Mesenchymal stem cell (in vitro differentiated cells and primary cell): ENCODE results near the gene DPP6.

Source experiments
- DNase-seq: peaks from one replicate; pipeline ENCODE4 v3.0.0-alpha.2; 2013
- H2AFZ ChIP-seq: one replicate; pipeline ENCODE4 v1.6.1; 2013; ENCODE audit warnings: low read depth, mild to moderate bottlenecking, control low read depth, inconsistent platforms, low read length, moderate library complexity
- H2AK5ac ChIP-seq: 2 replicates; pipeline ENCODE4 v1.6.1; 2013; ENCODE audit warnings: low read length, moderate library complexity, mild to moderate bottlenecking, inconsistent platforms; ENCODE audit not compliant: severe bottlenecking
- H2BK120ac ChIP-seq: one replicate; pipeline ENCODE4 v1.6.1; 2013; ENCODE audit warnings: low read depth, mild to moderate bottlenecking, inconsistent platforms, low read length, moderate library complexity
- H2BK12ac ChIP-seq, 2 experiments: one replicate each; pipeline ENCODE4 v1.6.1; 2013; ENCODE audit warnings: inconsistent platforms in 2 of 2, low read length in 2 of 2, mild to moderate bottlenecking in 2 of 2, moderate library complexity in 2 of 2, control low read depth in 1 of 2
- H2BK15ac ChIP-seq: one replicate; pipeline ENCODE4 v1.6.1; 2013; ENCODE audit warnings: mild to moderate bottlenecking, low read depth, inconsistent platforms; ENCODE audit not compliant: poor library complexity, severe bottlenecking
- H2BK5ac ChIP-seq: 2 replicates; pipeline ENCODE4 v1.6.1; 2013; ENCODE audit warnings: low read depth, mild to moderate bottlenecking, low read length, control low read depth, inconsistent platforms; ENCODE audit not compliant: poor library complexity, severe bottlenecking
- H3K14ac ChIP-seq, 2 experiments: one replicate each; pipeline ENCODE4 v1.6.1; 2013; ENCODE audit warnings: inconsistent platforms in 2 of 2, low read length in 2 of 2, control low read depth in 1 of 2, mild to moderate bottlenecking in 1 of 2, moderate library complexity in 1 of 2
- H3K18ac ChIP-seq, 2 experiments: one replicate each; pipeline ENCODE4 v1.6.1; 2013; ENCODE audit warnings: inconsistent platforms in 2 of 2, low read length in 2 of 2, control low read depth in 1 of 2, low read depth in 1 of 2, mild to moderate bottlenecking in 1 of 2
- H3K23ac ChIP-seq, 2 experiments: one replicate each; pipeline ENCODE4 v1.6.1; 2013; ENCODE audit warnings: inconsistent platforms in 2 of 2, low read length in 2 of 2, mild to moderate bottlenecking in 2 of 2, moderate library complexity in 2 of 2, control low read depth in 1 of 2
- H3K27ac ChIP-seq: 2 replicates; pipeline ENCODE4 v1.5.1; 2013; ENCODE audit warnings: mild to moderate bottlenecking, moderate library complexity, low read length, control low read depth, inconsistent platforms; ENCODE audit not compliant: poor library complexity, severe bottlenecking
- H3K27me3 ChIP-seq, 2 experiments: 2 replicates each; pipeline versions ENCODE4 v1.6.1 to v1.7.0; 2013; ENCODE audit warnings: low read length in 2 of 2, mild to moderate bottlenecking in 2 of 2, moderate library complexity in 2 of 2, control low read depth in 1 of 2, inconsistent platforms in 1 of 2; ENCODE audit not compliant: control insufficient read depth in 1 of 2, insufficient read depth in 1 of 2
- H3K36me3 ChIP-seq, 2 experiments: 2 replicates each; pipeline versions ENCODE4 v1.6.1 to v1.7.0; 2013; ENCODE audit warnings: low read length in 2 of 2, control low read depth in 1 of 2, inconsistent platforms in 1 of 2, low read depth in 1 of 2, mild to moderate bottlenecking in 1 of 2; ENCODE audit not compliant: insufficient read depth in 2 of 2, control insufficient read depth in 1 of 2
- H3K4ac ChIP-seq, 2 experiments: one replicate each; pipeline ENCODE4 v1.6.1; 2013; ENCODE audit warnings: inconsistent platforms in 2 of 2, low read length in 2 of 2, mild to moderate bottlenecking in 2 of 2, moderate library complexity in 2 of 2, control low read depth in 1 of 2, low read depth in 1 of 2
- H3K4me1 ChIP-seq: 2 replicates; pipeline ENCODE4 v1.6.1; 2013; ENCODE audit warnings: low read depth, low read length, control low read depth; ENCODE audit not compliant: control insufficient read depth, insufficient read depth
- H3K4me2 ChIP-seq: 2 replicates; pipeline ENCODE4 v1.6.1; 2013; ENCODE audit warnings: low read length, mild to moderate bottlenecking, inconsistent platforms; ENCODE audit not compliant: poor library complexity, severe bottlenecking
- H3K4me3 ChIP-seq, 2 experiments: 2 replicates each; pipeline versions ENCODE4 v1.5.1 to v1.7.0; 2013; ENCODE audit warnings: low read length in 2 of 2, mild to moderate bottlenecking in 2 of 2, control low read depth in 1 of 2, low read depth in 1 of 2; ENCODE audit not compliant: insufficient read depth in 1 of 2
- H3K79me1 ChIP-seq: replicated peaks from 2 replicates; pipeline ENCODE4 v1.6.1; 2013; ENCODE audit warnings: mild to moderate bottlenecking, control low read depth, low read length, inconsistent platforms; ENCODE audit not compliant: poor library complexity, severe bottlenecking
- H3K9ac ChIP-seq: 2 replicates; pipeline ENCODE4 v1.7.0; 2013; ENCODE audit warnings: mild to moderate bottlenecking, low read length, moderate library complexity
- H3K9me3 ChIP-seq: 2 replicates; pipeline ENCODE4 v1.7.0; 2013; ENCODE audit warnings: mild to moderate bottlenecking, low read length; ENCODE audit not compliant: control insufficient read depth
- H4K8ac ChIP-seq: one replicate; pipeline ENCODE4 v1.6.1; 2013; ENCODE audit warnings: inconsistent platforms, mild to moderate bottlenecking, low read length, moderate library complexity
- H4K91ac ChIP-seq: one replicate; pipeline ENCODE4 v1.6.1; 2013; ENCODE audit warnings: mild to moderate bottlenecking, low read length, inconsistent platforms
- WGBS: methylation state at CpG from one replicate; pipeline ENCODE4 v1.1.7; 2013; ENCODE audit warnings: mixed read lengths; 5-methylcytosine and 5-hydroxymethylcytosine counted together

Gene DPP6

DNA sequence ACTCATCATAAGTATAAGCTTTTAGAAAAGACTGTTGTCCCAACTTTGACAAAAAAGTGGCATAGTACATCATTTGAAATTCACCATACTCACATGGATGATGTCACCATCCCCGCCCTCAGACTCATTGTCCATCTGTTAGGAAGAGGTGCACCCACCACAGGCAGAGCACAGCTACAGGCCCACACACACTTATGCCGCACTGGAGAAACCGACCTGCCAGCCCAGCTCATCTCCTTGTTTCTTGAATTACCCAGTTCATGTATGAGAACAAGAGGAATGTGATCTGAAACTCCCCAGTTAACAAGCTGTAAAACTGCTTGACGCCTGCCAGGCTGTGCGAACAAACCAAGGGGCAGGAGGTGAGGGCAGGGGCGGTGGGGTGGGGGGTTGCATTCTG is 312.0 kb downstream of the DPP6 start:
- no peak for DNase-seq
- Histone ChIP-seq H4K91ac (no peak overlapping the region), H3K4ac (no peak overlapping the region), H3K9ac (no peak overlapping the region), H3K79me1 (no peaks in the 10 kb centered on the region), H3K27me3 (no peaks in the 10 kb centered on the region), H2AFZ (no peak overlapping the region), H3K4me3 (no peak overlapping the region), H3K23ac (no peak overlapping the region), H2BK5ac (no peak overlapping the region), H4K8ac (no peak overlapping the region), H3K4me2 (no peak overlapping the region), H3K18ac (no peak overlapping the region), H2BK120ac (no peak overlapping the region), H2BK15ac (no peak overlapping the region), H3K9me3 (peaks cover 12% of the 10 kb centered on the region), H3K4me1 (no peaks in the 10 kb centered on the region), H3K14ac (no peak overlapping the region), H2AK5ac (no peak overlapping the region), H3K36me3 (no peaks in the 10 kb centered on the region), H3K27ac (no peak overlapping the region), H2BK12ac (no peak overlapping the region)
- 49% methylated on average over 5 of the region's 6 CpGs for WGBS

DNA sequence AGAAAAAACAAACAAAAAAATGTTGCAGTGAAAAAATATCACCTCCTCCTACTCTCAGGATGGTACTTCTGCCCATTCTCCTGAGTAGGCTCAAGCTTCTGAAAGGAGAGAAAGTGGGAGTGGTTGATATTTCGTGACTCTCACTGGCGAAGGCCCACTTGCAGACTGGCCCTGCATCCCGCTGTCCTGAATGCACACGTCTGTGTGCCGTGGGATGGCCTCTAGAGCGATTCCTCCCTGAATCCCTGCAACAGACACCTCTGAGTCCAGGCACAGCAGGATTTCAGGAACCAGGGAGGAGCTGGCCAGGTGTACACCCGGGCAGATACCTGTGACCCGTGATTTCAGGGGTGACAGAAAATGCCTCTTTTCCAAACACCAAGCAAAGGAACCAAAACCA is 319.2 kb downstream of the DPP6 start:
- H2AK5ac ChIP-seq: no peak overlapping the region

DNA sequence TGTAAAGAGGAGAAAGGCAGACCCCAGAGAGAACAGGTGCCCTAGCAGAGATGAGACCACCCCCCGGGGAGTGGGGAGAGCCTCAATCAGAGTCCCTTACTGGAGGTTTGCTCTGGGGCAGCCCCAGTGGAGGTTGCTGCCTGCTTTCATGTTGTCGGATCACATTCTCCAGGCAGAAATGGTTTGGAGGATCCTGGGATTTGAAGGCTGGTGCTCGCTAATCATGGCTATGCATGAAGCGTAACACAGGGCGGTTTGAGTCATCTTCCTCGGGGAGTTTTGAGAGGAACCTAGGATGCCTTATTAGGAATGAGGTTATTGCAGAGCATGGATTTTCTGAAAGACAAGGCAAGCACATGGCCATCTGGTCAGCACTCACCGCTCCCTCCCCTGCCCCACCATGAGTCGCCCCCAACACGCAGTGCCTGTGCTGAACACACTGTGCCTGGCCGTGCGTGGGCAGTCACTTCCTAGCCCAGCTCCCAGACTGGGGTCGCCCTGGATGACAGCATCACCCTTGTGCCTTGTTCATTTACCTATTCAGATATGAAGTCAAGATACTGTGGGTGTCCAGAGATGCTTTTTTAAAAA is 319.9 kb downstream of the DPP6 start:
- Histone ChIP-seq H2BK15ac (no peak overlapping the region), H3K27me3 (no peaks in the 10 kb centered on the region), H4K8ac (no peak overlapping the region), H3K4me2 (no peak overlapping the region), H3K27ac (no peak overlapping the region), H3K9ac (no peak overlapping the region), H3K23ac (no peak overlapping the region), H3K9me3 (peaks cover 17% of the 10 kb centered on the region), H4K91ac (no peak overlapping the region), H2BK5ac (no peak overlapping the region), H3K36me3 (no peaks in the 10 kb centered on the region), H3K4ac (no peak overlapping the region), H3K4me1 (no peaks in the 10 kb centered on the region), H3K14ac (no peak overlapping the region), H2AFZ (no peak overlapping the region), H2BK120ac (no peak overlapping the region), H3K79me1 (no peaks in the 10 kb centered on the region), H3K4me3 (no peak overlapping the region), H2AK5ac (no peak overlapping the region), H3K18ac (no peak overlapping the region), H2BK12ac (no peak overlapping the region)
- WGBS: 74% methylated on average over 11 of the region's 12 CpGs
- DNase-seq: no peak

More for the DNA sequence above, 319.2 kb downstream of the DPP6 start:
- H3K9ac ChIP-seq: no peak overlapping the region
- no peak overlapping the region for H3K27ac ChIP-seq
- no peak overlapping the region for H3K4me3 ChIP-seq
- no peak overlapping the region for H3K18ac ChIP-seq
- no peak overlapping the region for H2BK120ac ChIP-seq
- no peak for DNase-seq
- H3K14ac ChIP-seq: no peak overlapping the region
- no peak overlapping the region for H2BK5ac ChIP-seq
- no peaks in the 10 kb centered on the region for H3K79me1 ChIP-seq
- H3K27me3 ChIP-seq: no peaks in the 10 kb centered on the region
- H3K4me2 ChIP-seq: no peak overlapping the region
- 69% methylated on average over 8 of the region's 8 CpGs for WGBS
- peaks cover 16% of the 10 kb centered on the region for H3K9me3 ChIP-seq
- no peak overlapping the region for H4K91ac ChIP-seq
- H3K23ac ChIP-seq: no peak overlapping the region
- H2AFZ ChIP-seq: no peak overlapping the region
- no peak overlapping the region for H3K4ac ChIP-seq
- no peaks in the 10 kb centered on the region for H3K36me3 ChIP-seq
- no peak overlapping the region for H4K8ac ChIP-seq
- H2BK12ac ChIP-seq: no peak overlapping the region
- no peak overlapping the region for H2BK15ac ChIP-seq
- H3K4me1 ChIP-seq: no peaks in the 10 kb centered on the region

DNA sequence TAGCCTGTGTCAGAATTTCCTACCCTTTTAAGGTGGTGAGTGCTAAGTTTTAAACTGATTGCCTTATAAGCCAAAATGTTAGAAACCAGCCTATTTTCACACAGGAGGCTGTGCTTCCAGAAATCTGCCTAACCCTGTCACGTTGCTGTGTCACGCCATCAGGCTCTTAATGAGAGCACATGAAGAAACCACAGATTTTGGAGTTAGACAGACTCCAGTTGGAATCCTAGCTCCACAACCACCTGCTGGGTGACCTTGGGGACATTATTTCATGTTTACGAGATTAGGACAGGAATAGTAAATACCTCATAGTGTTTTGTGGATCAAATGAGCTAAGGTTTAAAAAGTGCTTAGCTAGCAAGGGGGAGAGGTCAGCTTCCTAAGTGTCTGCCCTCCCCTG is 321.8 kb downstream of the DPP6 start:
- Histone ChIP-seq H4K91ac (no peak overlapping the region), H3K27ac (no peak overlapping the region), H3K4me1 (no peaks in the 10 kb centered on the region), H3K9ac (no peak overlapping the region), H2BK15ac (no peak overlapping the region), H4K8ac (no peak overlapping the region), H2AFZ (no peak overlapping the region), H3K79me1 (no peaks in the 10 kb centered on the region), H3K14ac (no peak overlapping the region), H3K36me3 (no peaks in the 10 kb centered on the region), H3K4ac (no peak overlapping the region), H2AK5ac (no peak overlapping the region), H2BK5ac (no peak overlapping the region), H3K9me3 (peaks cover 16% of the 10 kb centered on the region), H2BK120ac (no peak overlapping the region), H3K27me3 (no peaks in the 10 kb centered on the region), H3K4me3 (no peak overlapping the region), H2BK12ac (no peak overlapping the region), H3K18ac (no peak overlapping the region), H3K4me2 (no peak overlapping the region), H3K23ac (no peak overlapping the region)
- DNase-seq: no peak
- 78% methylated on average over 3 of the region's 3 CpGs for WGBS
